Measurements from ENCODE around the gene FKBP1A. TPM values are rescaled to one million over a fixed set of nuclear protein-coding genes. Genes with fewer than 3 reads are reported as not detected.

The FKBP1A gene
- total and polyA plus RNA-seq, 9 of the 15 experiments (the other 6 are each of a cell fraction or from before 2014, with no cell fraction given) = 48.8 to 502 (median 89.6) TPM

GRCh38 chr20:1324598-1325172, 68.2 kb downstream of the FKBP1A start (continued):
- peak; percentile 18 to 55; a peak in 2 of 4 replicates for TF ChIP-seq KDM1A (IDR thresholded peaks at IDR 0.05)
- no peak for TF ChIP-seq NFYB (IDR thresholded peaks at IDR 0.05; ENCODE audit: extremely low read depth, insufficient read length)
- no peak for TF ChIP-seq ZNF561 (CRISPR knock-in tag; conservative IDR thresholded peaks at IDR 0.05)
- TF ChIP-seq ZBTB43 (CRISPR knock-in tag; IDR thresholded peaks at IDR 0.05) = no peak
- no peak for TF ChIP-seq DEAF1 (CRISPR knock-in tag; IDR thresholded peaks at IDR 0.05)
- TF ChIP-seq ZNF655 (CRISPR knock-in tag; IDR thresholded peaks at IDR 0.05) = no peak
- peak; percentile 71; the same call in 1 of the 2 replicates for TF ChIP-seq ATF3 (IDR thresholded peaks at IDR 0.05)
- TF ChIP-seq ATF3 (CRISPR knock-in tag; conservative IDR thresholded peaks at IDR 0.05) = no peak
- TF ChIP-seq RBBP5 (IDR thresholded peaks at IDR 0.05; ENCODE audit: borderline replicate concordance, insufficient read depth, low read length, poor library complexity, severe bottlenecking) = no peak
- peak; percentile 6; the same call in 1 of the 2 replicates for TF ChIP-seq MAFK (IDR thresholded peaks at IDR 0.05; ENCODE audit: low read length)
- TF ChIP-seq ZNF696 (CRISPR knock-in tag; conservative IDR thresholded peaks at IDR 0.05) = no peak
- TF ChIP-seq HES1 (IDR thresholded peaks at IDR 0.05; ENCODE audit: low read depth) = no peak
- TF ChIP-seq NCOA2 (IDR thresholded peaks at IDR 0.05; ENCODE audit: partially characterized antibody in 2 of 2) = no peak
- no peak for TF ChIP-seq NELFE (IDR thresholded peaks at IDR 0.05; ENCODE audit: insufficient read depth, insufficient read length)
- TF ChIP-seq ZNF143 (CRISPR knock-in tag; IDR thresholded peaks at IDR 0.05) = no peak
- no peak for TF ChIP-seq SRSF1 (IDR thresholded peaks at IDR 0.05; ENCODE audit: low read depth, low read length)
- TF ChIP-seq SMARCA4 (IDR thresholded peaks at IDR 0.05) = no peak
- TF ChIP-seq ZNF224 (CRISPR knock-in tag; IDR thresholded peaks at IDR 0.05) = no peak
- no peak for TF ChIP-seq HLTF (IDR thresholded peaks at IDR 0.05)
- TF ChIP-seq TOE1 (IDR thresholded peaks at IDR 0.05; ENCODE audit: borderline replicate concordance) = no peak
- TF ChIP-seq TOE1 (CRISPR knock-in tag; IDR thresholded peaks at IDR 0.05; ENCODE audit: borderline replicate concordance, low read depth) = no peak

Data from K562 (cell line).